Nephron progenitor cell (in vitro differentiated cells): ENCODE measurements around the gene KIAA2012.
A peak's percentile ranks its signal among the peaks of the same experiment; 100 is the strongest.

Experiments used
- DNase-seq: peaks from one replicate; pipeline ENCODE4 v3.0.0; 2021
- H3K27ac Mint-ChIP-seq: 2 replicates; pipeline ENCODE4 v1.8.0; 2021; ENCODE audit warnings: mild to moderate bottlenecking, moderate library complexity, mixed read lengths
- H3K27me3 Mint-ChIP-seq: 2 replicates; pipeline ENCODE4 v1.8.0; 2021; ENCODE audit warnings: mild to moderate bottlenecking, low read depth, mixed read lengths; ENCODE audit not compliant: poor library complexity
- H3K36me3 Mint-ChIP-seq: 2 replicates; pipeline ENCODE4 v1.8.0; 2021; ENCODE audit warnings: low read depth, mixed read lengths
- H3K4me1 Mint-ChIP-seq: 2 replicates; pipeline ENCODE4 v1.8.0; 2021; ENCODE audit warnings: mixed read lengths
- H3K4me3 Mint-ChIP-seq: 2 replicates; pipeline ENCODE4 v1.8.0; 2021; ENCODE audit warnings: mild to moderate bottlenecking, moderate library complexity, mixed read lengths
- H3K9me3 Mint-ChIP-seq: 2 replicates; pipeline ENCODE4 v1.8.0; 2021; ENCODE audit warnings: mild to moderate bottlenecking, moderate library complexity, mixed read lengths
- TF ChIP-seq, protein P1 (sequence below): fragments of 200-600 bp; sonication (generic); IDR thresholded peaks from 2 replicates; pipeline ENCODE4 v1.5.0; 2021; ENCODE audit warnings: antibody characterized with exemption

KIAA2012 gene

DNA sequence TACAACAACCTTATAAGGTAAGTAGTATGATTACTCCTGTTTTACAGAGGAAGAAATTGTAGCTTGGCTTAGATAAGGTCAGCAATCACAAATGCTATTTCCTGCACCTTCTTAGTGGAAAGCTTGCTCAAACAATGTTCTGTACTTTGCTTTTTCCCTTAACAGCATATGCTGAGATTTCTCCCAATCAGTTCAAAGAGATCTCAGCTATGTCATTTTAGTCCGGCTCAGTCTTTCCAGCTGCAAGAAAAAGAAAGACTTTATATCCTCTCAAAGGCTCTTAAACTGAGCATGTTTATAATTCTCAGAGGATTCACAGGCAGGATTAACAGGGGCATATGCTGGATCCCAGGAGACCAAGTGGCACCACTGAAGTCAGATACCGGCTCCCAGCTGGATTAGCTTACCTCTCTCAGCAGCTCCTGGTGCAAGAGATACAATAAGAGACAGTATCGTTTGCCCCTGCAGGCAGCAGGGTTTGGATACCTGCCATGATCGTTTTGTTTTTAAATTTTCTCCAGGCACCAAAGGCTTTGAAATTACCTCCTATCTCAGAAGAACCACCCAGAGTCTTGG, 29.5 kb downstream of the KIAA2012 start:
- Mint-ChIP-seq H3K4me3 (no peak overlapping the region), H3K9me3 (no peaks in the 10 kb centered on the region)

DNA sequence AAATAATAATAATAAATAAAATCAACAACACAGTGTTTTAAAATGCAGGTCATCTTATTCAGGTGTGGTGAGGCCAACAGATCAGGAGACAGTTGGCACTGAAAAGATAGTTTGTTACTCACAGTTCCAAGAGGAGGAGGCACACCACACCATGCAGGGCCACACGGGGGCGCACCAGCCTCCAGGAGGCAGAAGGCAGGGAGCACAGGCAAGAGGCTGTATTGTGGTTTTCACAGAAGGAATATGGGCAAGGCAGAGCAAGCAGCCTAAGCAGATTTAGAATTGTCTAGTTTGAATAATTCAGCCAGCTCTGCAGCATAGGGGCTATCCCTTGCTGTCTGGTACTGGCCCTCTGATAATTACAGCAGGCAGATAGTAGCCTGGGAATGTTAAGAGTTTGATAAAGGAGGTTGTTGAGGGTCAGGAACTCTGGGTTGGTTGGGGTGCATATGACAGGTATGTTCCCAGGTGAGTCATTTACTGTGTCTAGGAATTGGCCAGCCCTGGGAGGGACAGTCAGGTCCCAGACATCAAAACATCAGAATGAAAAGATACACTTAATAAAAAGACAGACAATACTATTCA, 31.3 kb downstream of the KIAA2012 start:
- Mint-ChIP-seq H3K9me3 (no peaks in the 10 kb centered on the region), H3K4me1 (peaks cover 56% of the 10 kb centered on the region), H3K4me3 (no peak overlapping the region), H3K27me3 (peaks cover 8% of the 10 kb centered on the region), H3K36me3 (no peaks in the 10 kb centered on the region), H3K27ac (no peak overlapping the region)
- DNase-seq = peak; percentile 57
- TF ChIP-seq, protein P1, sequence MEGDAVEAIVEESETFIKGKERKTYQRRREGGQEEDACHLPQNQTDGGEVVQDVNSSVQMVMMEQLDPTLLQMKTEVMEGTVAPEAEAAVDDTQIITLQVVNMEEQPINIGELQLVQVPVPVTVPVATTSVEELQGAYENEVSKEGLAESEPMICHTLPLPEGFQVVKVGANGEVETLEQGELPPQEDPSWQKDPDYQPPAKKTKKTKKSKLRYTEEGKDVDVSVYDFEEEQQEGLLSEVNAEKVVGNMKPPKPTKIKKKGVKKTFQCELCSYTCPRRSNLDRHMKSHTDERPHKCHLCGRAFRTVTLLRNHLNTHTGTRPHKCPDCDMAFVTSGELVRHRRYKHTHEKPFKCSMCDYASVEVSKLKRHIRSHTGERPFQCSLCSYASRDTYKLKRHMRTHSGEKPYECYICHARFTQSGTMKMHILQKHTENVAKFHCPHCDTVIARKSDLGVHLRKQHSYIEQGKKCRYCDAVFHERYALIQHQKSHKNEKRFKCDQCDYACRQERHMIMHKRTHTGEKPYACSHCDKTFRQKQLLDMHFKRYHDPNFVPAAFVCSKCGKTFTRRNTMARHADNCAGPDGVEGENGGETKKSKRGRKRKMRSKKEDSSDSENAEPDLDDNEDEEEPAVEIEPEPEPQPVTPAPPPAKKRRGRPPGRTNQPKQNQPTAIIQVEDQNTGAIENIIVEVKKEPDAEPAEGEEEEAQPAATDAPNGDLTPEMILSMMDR = peak; percentile 43

More for the DNA sequence above, 29.5 kb downstream of the KIAA2012 start:
- no peak for DNase-seq
- Mint-ChIP-seq H3K4me1 (peaks cover 58% of the 10 kb centered on the region), H3K27ac (no peak overlapping the region), H3K27me3 (peaks cover 8% of the 10 kb centered on the region), H3K36me3 (no peaks in the 10 kb centered on the region)
- TF ChIP-seq, protein P1 = no peak

DNA sequence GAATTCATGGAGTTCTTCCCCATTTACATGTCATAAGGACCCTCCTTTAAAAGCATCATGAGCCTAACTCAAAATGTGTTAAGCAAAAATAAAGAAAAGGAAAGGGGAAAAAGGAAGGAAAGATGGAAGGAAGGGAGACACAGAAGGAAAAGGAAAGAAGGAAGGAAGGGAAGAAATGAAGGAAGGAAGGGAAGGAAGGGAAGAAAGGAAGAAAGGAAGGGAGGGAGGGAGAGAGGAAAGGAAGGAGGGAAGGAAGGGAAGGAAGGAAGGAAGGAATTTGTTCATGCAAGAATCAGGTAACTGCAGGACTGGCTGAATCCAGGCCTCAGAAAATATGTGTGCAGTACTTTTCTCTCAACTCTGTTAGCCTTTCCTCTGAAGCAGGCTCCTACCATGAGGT, 32.0 kb downstream of the KIAA2012 start:
- Mint-ChIP-seq H3K36me3 (no peaks in the 10 kb centered on the region), H3K4me3 (no peak overlapping the region), H3K27me3 (peaks cover 8% of the 10 kb centered on the region), H3K4me1 (peaks cover 56% of the 10 kb centered on the region), H3K27ac (no peak overlapping the region), H3K9me3 (no peaks in the 10 kb centered on the region)
- TF ChIP-seq, protein P1 = no peak
- DNase-seq = no peak

DNA sequence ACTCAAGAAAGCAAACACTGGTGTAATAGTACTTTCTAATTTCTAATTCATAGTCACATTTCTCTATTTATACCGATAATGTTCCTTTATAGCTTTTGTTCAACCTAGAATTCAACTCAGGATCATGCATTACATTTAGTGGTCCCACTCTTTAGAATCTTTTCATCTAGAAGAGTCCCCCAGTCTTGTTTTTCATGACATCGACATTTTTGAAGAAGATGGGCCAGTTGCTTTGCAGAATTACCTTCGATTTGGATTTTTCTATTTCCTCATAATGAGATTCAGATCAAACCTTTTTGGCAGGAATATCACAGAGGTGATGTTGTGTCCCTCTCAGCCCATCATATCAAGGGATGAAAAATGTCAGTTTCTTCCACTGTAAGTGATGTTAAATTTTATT, 35.3 kb downstream of the KIAA2012 start:
- Mint-ChIP-seq H3K36me3 (no peaks in the 10 kb centered on the region), H3K9me3 (no peaks in the 10 kb centered on the region), H3K4me1 (peaks cover 43% of the 10 kb centered on the region), H3K27me3 (peaks cover 8% of the 10 kb centered on the region), H3K27ac (no peak overlapping the region), H3K4me3 (no peak overlapping the region)
- TF ChIP-seq, protein P1 = no peak
- DNase-seq = no peak

DNA sequence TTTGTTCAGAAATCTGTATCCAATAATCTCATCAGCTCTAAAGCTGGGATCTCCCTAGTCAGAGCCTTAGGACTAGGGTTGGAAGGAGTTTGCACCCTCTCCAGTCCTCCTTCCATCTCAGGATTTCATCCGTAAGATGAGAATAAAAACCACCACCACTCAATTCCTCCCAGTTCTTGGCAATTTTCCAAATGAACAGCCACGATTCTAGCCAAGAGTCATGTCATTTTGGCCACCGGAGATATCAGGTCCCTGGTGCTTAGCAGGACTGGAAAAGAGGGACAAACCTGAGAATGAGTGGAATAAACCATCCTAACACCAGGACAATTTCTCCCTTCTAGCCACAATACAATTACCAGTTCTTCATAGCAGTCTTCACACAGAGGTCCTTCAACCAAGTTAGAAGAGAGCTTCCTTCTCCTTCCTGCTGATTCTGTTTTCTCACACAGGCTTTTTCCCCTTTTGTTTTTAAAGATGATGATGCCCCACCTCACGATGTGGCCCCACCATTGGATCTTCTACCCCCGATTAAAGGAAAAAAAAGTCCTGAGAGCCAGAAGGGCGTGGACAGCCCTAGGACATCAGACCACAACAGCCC, 36.2 kb downstream of the KIAA2012 start:
- TF ChIP-seq, protein P1 = no peak
- H3K4me1 Mint-ChIP-seq = peaks cover 49% of the 10 kb centered on the region
- H3K27ac Mint-ChIP-seq = no peak overlapping the region
- H3K27me3 Mint-ChIP-seq = peaks cover 8% of the 10 kb centered on the region
- no peak overlapping the region for H3K4me3 Mint-ChIP-seq
- no peaks in the 10 kb centered on the region for H3K36me3 Mint-ChIP-seq
- no peaks in the 10 kb centered on the region for H3K9me3 Mint-ChIP-seq
- no peak for DNase-seq
